HS-27A (cell line): ENCODE results near the gene SIAH2.

Experiments
- DNase-seq: peaks from one replicate; pipeline ENCODE4 v3.0.0-alpha.2; 2012; ENCODE audit warnings: low read depth, missing footprints

Gene SIAH2

GRCh38 chr3:150747886-150748683, 14.9 kb downstream of the SIAH2 start:
- DNase-seq = no peak

- DNase-seq = no peak
Observed at GRCh38 chr3:150746791-150747590, 16.0 kb downstream of the SIAH2 start.

GRCh38 chr3:150745832-150746231, 17.1 kb downstream of the SIAH2 start:
- no peak for DNase-seq

GRCh38 chr3:150744919-150745211, 18.1 kb downstream of the SIAH2 start:
- DNase-seq = no peak

- no peak for DNase-seq
Observed at GRCh38 chr3:150744041-150744918, 18.7 kb downstream of the SIAH2 start.

GRCh38 chr3:150743508-150743907, 19.5 kb downstream of the SIAH2 start:
- DNase-seq = no peak

GRCh38 chr3:150742679-150743078, 20.3 kb downstream of the SIAH2 start:
- no peak for DNase-seq

- no peak for DNase-seq
Observed at GRCh38 chr3:150742141-150742523, 20.8 kb downstream of the SIAH2 start.

GRCh38 chr3:150741497-150742140, 21.4 kb downstream of the SIAH2 start:
- no peak for DNase-seq

GRCh38 chr3:150740733-150741496, 22.1 kb downstream of the SIAH2 start:
- no peak for DNase-seq

GRCh38 chr3:150739877-150740645, 22.9 kb downstream of the SIAH2 start:
- DNase-seq = no peak

GRCh38 chr3:150739200-150739863, 23.6 kb downstream of the SIAH2 start:
- no peak for DNase-seq

GRCh38 chr3:150738688-150739087, 24.3 kb downstream of the SIAH2 start:
- DNase-seq = no peak

GRCh38 chr3:150737874-150738679, 24.9 kb downstream of the SIAH2 start:
- no peak for DNase-seq

GRCh38 chr3:150736903-150737832, 25.8 kb downstream of the SIAH2 start:
- DNase-seq = no peak

GRCh38 chr3:150736316-150736719, 26.7 kb downstream of the SIAH2 start:
- no peak for DNase-seq

- DNase-seq = no peak
Observed at GRCh38 chr3:150734795-150735119, 28.2 kb downstream of the SIAH2 start.
